Neural cell (in vitro differentiated cells): Measurements from ENCODE around the gene NFE2L3. TPM values are rescaled to one million over a fixed set of nuclear protein-coding genes. Genes with fewer than 3 reads are reported as not detected.

Source experiments
- H2AFZ ChIP-seq: fragments of 200-600, 300-800 bp; sonication (generic), shearing (Covaris generic); 2 replicates; pipeline ENCODE4 v1.6.0; 2014; ENCODE audit warnings: low read depth, mild to moderate bottlenecking, antibody characterized with exemption, low read length, moderate library complexity
- H3F3A ChIP-seq: fragments of 200-600 bp; shearing (Covaris generic); 2 replicates; pipeline ENCODE4 v1.6.1; 2016; ENCODE audit warnings: mild to moderate bottlenecking, moderate library complexity, mixed read lengths, antibody characterized with exemption, low read length; ENCODE audit not compliant: insufficient read depth, poor library complexity, severe bottlenecking
- H3K27ac ChIP-seq: fragments of 200-600, 300-800 bp; sonication (generic), shearing (Covaris generic); 2 replicates; pipeline ENCODE4 v1.5.1; 2014; ENCODE audit warnings: mild to moderate bottlenecking, low read length, moderate library complexity
- H3K27me3 ChIP-seq: fragments of 300-800, 200-600 bp; sonication (generic), shearing (Covaris generic); 2 replicates; pipeline ENCODE4 v1.6.0; 2014; ENCODE audit warnings: mild to moderate bottlenecking, low read depth, low read length, moderate library complexity; ENCODE audit not compliant: insufficient read depth
- H3K36me3 ChIP-seq: fragments of 300-800, 200-600 bp; sonication (generic), shearing (Covaris generic); 2 replicates; pipeline ENCODE4 v1.5.1; 2014; ENCODE audit warnings: mild to moderate bottlenecking, antibody characterized with exemption, low read length, moderate library complexity; ENCODE audit not compliant: insufficient read depth
- H3K4me2 ChIP-seq: fragments of 300-800, 200-600 bp; sonication (generic), shearing (Covaris generic); 2 replicates; pipeline ENCODE4 v1.6.0; 2014; ENCODE audit warnings: mild to moderate bottlenecking, low read length
- H3K4me3 ChIP-seq: fragments of 300-800, 200-600 bp; sonication (generic), shearing (Covaris generic); 2 replicates; pipeline ENCODE4 v1.5.1; 2014; ENCODE audit warnings: mild to moderate bottlenecking, low read length, moderate library complexity
- H3K79me2 ChIP-seq: fragments of 200-600 bp; shearing (Covaris generic); replicated peaks from 2 replicates; pipeline ENCODE4 v1.6.0; 2014; ENCODE audit warnings: mild to moderate bottlenecking, low read length, moderate library complexity; ENCODE audit not compliant: insufficient read depth
- H3K9ac ChIP-seq: fragments of 300-800, 200-600 bp; sonication (generic), shearing (Covaris generic); 2 replicates; pipeline ENCODE4 v1.6.1; 2016; ENCODE audit warnings: mild to moderate bottlenecking, low read length, mixed read lengths
- H3K9me2 ChIP-seq: fragments of 200-600 bp; shearing (Covaris generic); 2 replicates; pipeline ENCODE4 v1.6.1; 2016; ENCODE audit warnings: mild to moderate bottlenecking, low read length, mixed read lengths; ENCODE audit not compliant: insufficient read depth
- H3K9me3 ChIP-seq: fragments of 200-600, 300-800 bp; sonication (generic), shearing (Covaris generic); 2 replicates; pipeline ENCODE4 v1.6.1; 2016; ENCODE audit warnings: mild to moderate bottlenecking, mixed run types, low read length, moderate library complexity, mixed read lengths
- H4K20me1 ChIP-seq: fragments of 200-600 bp; shearing (Covaris generic); 2 replicates; pipeline ENCODE4 v1.6.1; 2016; ENCODE audit warnings: mild to moderate bottlenecking, mixed run types; ENCODE audit not compliant: insufficient read depth
- CTCF ChIP-seq: fragments of 450-650 bp; IDR thresholded peaks from 2 replicates; pipeline ENCODE4 v1.5.1; 2014; ENCODE audit warnings: antibody characterized with exemption, mild to moderate bottlenecking, moderate library complexity; ENCODE audit not compliant: poor library complexity, severe bottlenecking
- EP300 ChIP-seq: fragments of 450-650 bp; conservative IDR thresholded peaks from 2 replicates; pipeline ENCODE4 v1.6.1; 2014; ENCODE audit warnings: antibody characterized with exemption, mild to moderate bottlenecking, moderate library complexity; ENCODE audit not compliant: poor library complexity, severe bottlenecking
- EZH2 ChIP-seq: fragments of 200-600, 300-800 bp; shearing (Covaris generic), sonication (generic); IDR thresholded peaks from 2 replicates; pipeline ENCODE4 v1.6.1; 2014; ENCODE audit warnings: antibody characterized with exemption, low read length, borderline replicate concordance, mild to moderate bottlenecking; ENCODE audit not compliant: insufficient read depth, poor library complexity, severe bottlenecking
- MXI1 ChIP-seq: fragments of 450-650 bp; conservative IDR thresholded peaks from 2 replicates; pipeline ENCODE4 v1.6.1; 2014; ENCODE audit warnings: antibody characterized with exemption, mild to moderate bottlenecking; ENCODE audit not compliant: poor library complexity, severe bottlenecking
- REST ChIP-seq: IDR thresholded peaks from 2 replicates; pipeline ENCODE4 v1.6.1; 2012; ENCODE audit warnings: borderline replicate concordance
- TAF1 ChIP-seq: IDR thresholded peaks from 2 replicates; pipeline ENCODE4 v1.6.1; 2012; ENCODE audit warnings: low read depth
- polyA plus RNA-seq: library from polyadenylated mRNA; depleted of rRNA; stranded (reverse); fragments of >200 nt; gene quantifications from 2 replicates; pipeline ENCODE4 v1.2.3, GENCODE V29; 2014

Gene NFE2L3
- polyA plus RNA-seq, 1 donor from 2014 or later, result 2.9 TPM

- H3F3A ChIP-seq, result no peaks in the 10 kb centered on the region
- H3K9me2 ChIP-seq, result no peaks in the 10 kb centered on the region
- H3K36me3 ChIP-seq, result no peaks in the 10 kb centered on the region
- H4K20me1 ChIP-seq, result no peaks in the 10 kb centered on the region
- no peaks in the 10 kb centered on the region for H3K79me2 ChIP-seq
- no peak overlapping the region for H2AFZ ChIP-seq
- no peak overlapping the region for H3K9ac ChIP-seq
- H3K4me3 ChIP-seq, result no peak overlapping the region
- H3K27me3 ChIP-seq, result no peaks in the 10 kb centered on the region
- TF ChIP-seq CTCF (no peak), EZH2 (no peak), REST (no peak), MXI1 (no peak), EP300 (no peak)
- no peaks in the 10 kb centered on the region for H3K9me3 ChIP-seq
- H3K4me2 ChIP-seq, result no peak overlapping the region
- no peak overlapping the region for H3K27ac ChIP-seq
Observed at GRCh38 chr7:26141077-26141476, 10.9 kb upstream of the NFE2L3 start.

- H3K9me2 ChIP-seq, result no peaks in the 10 kb centered on the region
- H3K9ac ChIP-seq, result no peak overlapping the region
- H4K20me1 ChIP-seq, result no peaks in the 10 kb centered on the region
- H3K4me3 ChIP-seq, result no peak overlapping the region
- no peaks in the 10 kb centered on the region for H3K79me2 ChIP-seq
- no peak overlapping the region for H3K27ac ChIP-seq
- H3F3A ChIP-seq, result no peaks in the 10 kb centered on the region
- H2AFZ ChIP-seq, result no peak overlapping the region
- no peaks in the 10 kb centered on the region for H3K27me3 ChIP-seq
- no peaks in the 10 kb centered on the region for H3K36me3 ChIP-seq
- H3K9me3 ChIP-seq, result no peaks in the 10 kb centered on the region
- H3K4me2 ChIP-seq, result no peak overlapping the region
- TF ChIP-seq EZH2 (no peak), TAF1 (no peak), REST (no peak), EP300 (no peak)
Observed at GRCh38 chr7:26143298-26144048, 8.5 kb upstream of the NFE2L3 start.
